A673 (cell line): Measurements from ENCODE around the gene ENTPD6. TPM values are rescaled to one million over a fixed set of nuclear protein-coding genes. Genes with fewer than 3 reads are reported as not detected.

Experiments used
- BruUV-seq: library from RNA; stranded (reverse); fragments of 400-500 nt; replicated peaks from 2 replicates; lab custom pipeline; 2021; lab: Mats Ljungman, UMichigan
- CTCF ChIA-PET: fragments of 300-600 bp; sonication (Branson Sonifier 250); formaldehyde crosslinking; loops from one replicate; lab custom pipeline; 2022; ENCODE audit warnings: antibody characterized with exemption; lab: Charles Lee
- POLR2A ChIA-PET: fragments of 300-600 bp; sonication (Branson Sonifier 250); formaldehyde crosslinking; loops from one replicate; lab custom pipeline; 2022; ENCODE audit warnings: antibody characterized with exemption; ENCODE audit not compliant: low non-redundant PET; lab: Charles Lee
- DNase-seq: peaks from one replicate; pipeline ENCODE4 v3.0.0-alpha.2; 2015; ENCODE audit warnings: low spot score
- H3K27ac ChIP-seq: fragments of 200-600 bp; sonication (generic); 2 replicates; pipeline ENCODE4 v1.5.1; 2016; ENCODE audit warnings: mixed run types, low read depth, mild to moderate bottlenecking, mixed read lengths, antibody characterized with exemption, low read length; ENCODE audit not compliant: poor library complexity, severe bottlenecking
- H3K27me3 ChIP-seq: fragments of 200-600 bp; sonication (generic); replicated peaks from 2 replicates; pipeline ENCODE4 v1.6.1; 2017; ENCODE audit warnings: mixed run types, low read depth, mild to moderate bottlenecking, mixed read lengths, antibody characterized with exemption, low read length; ENCODE audit not compliant: insufficient read depth, poor library complexity
- H3K36me3 ChIP-seq: fragments of 200-600 bp; sonication (generic); 2 replicates; pipeline ENCODE4 v1.6.1; 2016; ENCODE audit warnings: mixed run types, mild to moderate bottlenecking, mixed read lengths, antibody characterized with exemption, low read length; ENCODE audit not compliant: insufficient read depth, poor library complexity, severe bottlenecking
- H3K4me1 ChIP-seq: fragments of 200-600 bp; sonication (generic); 2 replicates; pipeline ENCODE4 v1.6.1; 2017; ENCODE audit warnings: mixed run types, mild to moderate bottlenecking, mixed read lengths, antibody characterized with exemption, low read length; ENCODE audit not compliant: insufficient read depth, poor library complexity, severe bottlenecking
- H3K4me3 ChIP-seq: fragments of 200-600 bp; sonication (generic); 2 replicates; pipeline ENCODE4 v1.5.1; 2016; ENCODE audit warnings: low read depth, mixed run types, mild to moderate bottlenecking, mixed read lengths, low read length; ENCODE audit not compliant: poor library complexity, severe bottlenecking
- H3K9me3 ChIP-seq: fragments of 200-600 bp; sonication (generic); 2 replicates; pipeline ENCODE4 v1.6.1; 2016; ENCODE audit warnings: mixed run types, low read depth, mild to moderate bottlenecking, mixed read lengths, antibody characterized with exemption, low read length; ENCODE audit not compliant: poor library complexity, severe bottlenecking
- CTCF ChIP-seq: fragments of 300-800, 200-600 bp; sonication (generic); conservative IDR thresholded peaks from 2 replicates; pipeline ENCODE4 v1.5.1; 2017; ENCODE audit warnings: low read depth, mild to moderate bottlenecking, antibody characterized with exemption, low read length, moderate library complexity, mixed read lengths
- EZH2 ChIP-seq: fragments of 200-600 bp; sonication (generic); IDR thresholded peaks from 2 replicates; pipeline ENCODE4 v1.6.1; 2017; ENCODE audit warnings: borderline replicate concordance, low read depth, mild to moderate bottlenecking, mixed read lengths, antibody characterized with exemption, low read length; ENCODE audit not compliant: poor library complexity, severe bottlenecking
- intact Hi-C: fragments of 100-400 bp; cut with micrococcal nuclease; formaldehyde crosslinking; loops from one replicate; pipeline ENCODE4 v1.10.0; 2022; ENCODE audit not compliant: unreplicated experiment
- total RNA-seq: library from RNA; stranded (reverse); gene quantifications from 2 replicates; pipeline ENCODE4 v1.2.3, GENCODE V29; 2021

Gene ENTPD6
- total RNA-seq, 1 experiment from 2014 or later = 50.2 TPM

GRCh38 chr20:25251558-25251957 lies 56.0 kb downstream of the ENTPD6 start:
- H3K4me1 ChIP-seq = peaks cover 9% of the 10 kb centered on the region
- no peak overlapping the region for H3K27ac ChIP-seq
- H3K4me3 ChIP-seq = no peak overlapping the region
- DNase-seq = no peak
- TF ChIP-seq CTCF (no peak), EZH2 (no peak)
- ChIA-PET POLR2A (no interaction called here), CTCF (no interaction called here)
- H3K9me3 ChIP-seq = no peaks in the 10 kb centered on the region
- intact Hi-C loops = no loop called here
- no TSS peak for BruUV-seq
- no peaks in the 10 kb centered on the region for H3K36me3 ChIP-seq
- no peaks in the 10 kb centered on the region for H3K27me3 ChIP-seq

- no peak overlapping the region for H3K27ac ChIP-seq
- ChIA-PET CTCF (no interaction called here), POLR2A (no interaction called here)
- no peaks in the 10 kb centered on the region for H3K27me3 ChIP-seq
- intact Hi-C loops = no loop called here
- TF ChIP-seq CTCF = no peak
- TF ChIP-seq EZH2 = no peak
- DNase-seq = no peak
- BruUV-seq = no TSS peak
- H3K4me1 ChIP-seq = peaks cover 9% of the 10 kb centered on the region
- H3K9me3 ChIP-seq = no peaks in the 10 kb centered on the region
- no peak overlapping the region for H3K4me3 ChIP-seq
- H3K36me3 ChIP-seq = no peaks in the 10 kb centered on the region
These were observed 56.7 kb downstream of the ENTPD6 start for GRCh38 chr20:25252230-25252651.

GRCh38 chr20:25252686-25253421 lies 57.3 kb downstream of the ENTPD6 start:
- no peak for TF ChIP-seq CTCF
- Histone ChIP-seq H3K27ac (no peak overlapping the region), H3K9me3 (no peaks in the 10 kb centered on the region), H3K36me3 (no peaks in the 10 kb centered on the region), H3K27me3 (no peaks in the 10 kb centered on the region), H3K4me3 (no peak overlapping the region), H3K4me1 (peaks cover 9% of the 10 kb centered on the region)
- ChIA-PET POLR2A (no interaction called here), CTCF (no interaction called here)
- no TSS peak for BruUV-seq
- DNase-seq = no peak
- intact Hi-C loops = no loop called here
